Progenitor cell of endocrine pancreas (in vitro differentiated cells): ENCODE measurements around the gene SLC2A13. TPM values are rescaled to one million over a fixed set of nuclear protein-coding genes. Genes with fewer than 3 reads are reported as not detected.

Experiments used
- DNase-seq: peaks from one replicate; pipeline ENCODE4 v3.0.0; 2021; ENCODE audit warnings: low spot score; ENCODE audit not compliant: unreplicated experiment
- H3K27ac Mint-ChIP-seq: 2 replicates; pipeline ENCODE4 v1.8.0; 2021; ENCODE audit warnings: mild to moderate bottlenecking, moderate library complexity, mixed read lengths
- H3K27me3 Mint-ChIP-seq: 2 replicates; pipeline ENCODE4 v1.8.0; 2021; ENCODE audit warnings: mixed read lengths
- H3K36me3 Mint-ChIP-seq: 2 replicates; pipeline ENCODE4 v1.8.0; 2022; ENCODE audit warnings: mixed read lengths; ENCODE audit not compliant: insufficient read depth
- H3K4me1 Mint-ChIP-seq: 2 replicates; pipeline ENCODE4 v1.8.0; 2021; ENCODE audit warnings: low read depth, mixed read lengths
- H3K4me3 Mint-ChIP-seq: 2 replicates; pipeline ENCODE4 v1.8.0; 2021; ENCODE audit warnings: low read depth, mild to moderate bottlenecking, moderate library complexity, mixed read lengths
- H3K9me3 Mint-ChIP-seq: 2 replicates; pipeline ENCODE4 v1.8.0; 2021; ENCODE audit warnings: low read depth, mixed read lengths
- CTCF ChIP-seq: fragments of 200-600 bp; sonication (generic); IDR thresholded peaks from one replicate; pipeline ENCODE4 v1.5.0; 2021; ENCODE audit warnings: antibody characterized with exemption, mild to moderate bottlenecking; ENCODE audit not compliant: unreplicated experiment
- total RNA-seq: library from RNA; stranded (reverse); gene quantifications from 2 replicates; pipeline ENCODE4 v1.2.1, GENCODE V29; 2021

The SLC2A13 gene
- total RNA-seq, 1 donor from 2014 or later, result 7.4 TPM

DNA sequence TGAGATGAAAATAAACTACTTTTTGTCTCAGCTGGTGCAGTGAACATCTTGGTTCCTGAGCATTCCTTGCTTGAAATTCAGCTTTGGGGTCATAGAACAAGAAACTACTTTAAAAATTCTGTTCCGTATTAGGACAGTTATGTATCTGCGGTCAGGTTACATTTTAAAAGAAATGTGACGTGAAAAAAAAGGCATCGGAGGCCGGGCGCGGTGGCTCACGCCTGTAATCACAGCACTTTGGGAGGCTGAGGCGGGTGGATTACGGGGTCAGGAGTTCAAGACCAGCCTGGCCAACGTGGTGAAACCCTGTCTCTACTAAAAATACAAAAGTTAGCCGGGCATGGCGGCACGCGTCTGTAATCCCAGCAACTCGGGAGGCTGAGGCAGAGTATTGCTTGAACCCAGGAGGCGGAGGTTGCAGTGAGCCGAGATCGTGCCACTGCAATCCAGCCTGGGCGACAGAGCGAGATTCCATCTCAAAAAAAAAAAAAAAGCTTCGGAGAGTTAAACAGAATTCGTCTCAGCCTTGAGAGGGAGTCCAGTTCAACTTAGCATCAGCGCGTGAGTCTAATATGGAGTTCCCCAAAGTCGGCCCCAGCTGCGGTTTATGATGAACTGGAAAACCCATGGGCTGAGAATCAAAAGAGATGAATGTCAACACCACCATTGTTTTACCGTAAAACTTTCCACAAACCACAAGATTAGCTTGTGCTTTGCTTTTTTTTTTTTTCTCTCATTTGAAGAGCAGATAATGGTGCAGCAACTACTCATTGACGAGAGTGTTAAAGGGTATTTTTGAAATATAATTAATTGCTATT, 2.1 kb upstream of the SLC2A13 start:
- Mint-ChIP-seq H3K4me3 (no peak overlapping the region), H3K27ac (no peak overlapping the region), H3K36me3 (no peaks in the 10 kb centered on the region), H3K9me3 (no peaks in the 10 kb centered on the region), H3K4me1 (peaks cover 12% of the 10 kb centered on the region), H3K27me3 (peaks cover 21% of the 10 kb centered on the region)
- DNase-seq, result no peak
- peak; percentile 3 for TF ChIP-seq CTCF

DNA sequence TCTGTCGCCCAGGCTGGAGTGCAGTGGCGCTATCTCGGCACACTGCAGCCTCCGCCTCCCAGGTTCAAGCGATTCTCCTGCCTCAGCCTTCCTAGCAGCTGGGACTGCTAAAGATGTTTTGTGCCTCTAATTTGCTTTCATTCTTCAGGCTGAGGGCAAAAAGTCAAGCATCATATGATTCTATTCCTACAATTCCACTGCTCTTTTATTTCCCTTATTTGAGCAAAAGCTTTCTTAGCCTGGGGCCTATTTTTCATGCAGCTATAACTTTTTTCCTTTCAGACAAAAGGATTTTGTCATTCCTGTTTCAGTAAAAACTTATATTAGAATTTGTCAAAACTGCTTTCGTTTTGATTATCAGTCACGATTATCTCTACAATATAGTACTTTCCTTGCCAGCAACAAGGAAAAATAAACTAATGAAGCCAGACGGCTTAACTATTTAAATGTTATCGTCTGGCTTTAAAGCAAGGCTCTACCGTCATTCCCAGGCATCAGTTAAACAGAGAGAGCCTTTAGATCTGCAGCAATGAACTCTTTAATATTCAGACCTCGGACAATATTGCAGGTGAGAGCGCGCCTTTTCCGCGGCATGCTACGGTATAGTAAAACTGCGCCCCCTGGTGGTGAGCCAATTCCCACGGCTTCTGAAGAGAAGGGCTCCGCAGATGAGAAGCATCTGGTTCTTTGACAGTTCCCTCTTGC, 1.4 kb upstream of the SLC2A13 start:
- Mint-ChIP-seq H3K9me3 (no peaks in the 10 kb centered on the region), H3K27ac (no peak overlapping the region)

GRCh38 chr12:40106655-40107054, 774 bp upstream of the SLC2A13 start:
- peaks cover 13% of the 10 kb centered on the region for H3K4me1 Mint-ChIP-seq
- no peaks in the 10 kb centered on the region for H3K36me3 Mint-ChIP-seq
- H3K27ac Mint-ChIP-seq, result peak overlapping the region; percentile 64
- no peak for TF ChIP-seq CTCF
- H3K4me3 Mint-ChIP-seq, result peak overlapping the region; percentile 76
- no peak for DNase-seq
- peaks cover 21% of the 10 kb centered on the region for H3K27me3 Mint-ChIP-seq
- no peaks in the 10 kb centered on the region for H3K9me3 Mint-ChIP-seq

More for the DNA sequence above, 1.4 kb upstream of the SLC2A13 start:
- H3K4me1 Mint-ChIP-seq, result peaks cover 12% of the 10 kb centered on the region
- peak overlapping the region; percentile 76 for H3K4me3 Mint-ChIP-seq
- H3K36me3 Mint-ChIP-seq, result no peaks in the 10 kb centered on the region
- DNase-seq, result peak; percentile 70
- TF ChIP-seq CTCF, result peak; percentile 95
- H3K27me3 Mint-ChIP-seq, result peaks cover 21% of the 10 kb centered on the region

DNA sequence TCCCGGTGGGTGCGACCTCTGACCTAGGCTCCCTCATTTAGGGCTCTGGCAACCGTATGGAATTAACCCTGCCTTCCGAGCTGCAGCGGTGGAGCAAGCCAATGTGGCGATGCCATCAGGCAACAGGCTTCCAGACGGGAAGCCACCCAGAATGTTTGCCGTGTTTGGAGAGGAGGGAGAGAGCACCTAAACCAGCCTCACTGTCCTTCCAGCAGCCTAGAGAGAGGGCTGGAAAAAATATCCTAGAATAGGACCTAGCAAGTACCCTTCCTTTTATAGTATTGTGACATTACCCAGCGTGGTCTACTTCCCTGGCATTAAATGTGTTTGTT, 287 bp upstream of the SLC2A13 start:
- H3K27me3 Mint-ChIP-seq, result peaks cover 21% of the 10 kb centered on the region
- TF ChIP-seq CTCF, result no peak
- DNase-seq, result no peak
- peak overlapping the region; percentile 64 for H3K27ac Mint-ChIP-seq
- H3K9me3 Mint-ChIP-seq, result no peaks in the 10 kb centered on the region
- no peaks in the 10 kb centered on the region for H3K36me3 Mint-ChIP-seq
- peaks cover 15% of the 10 kb centered on the region for H3K4me1 Mint-ChIP-seq
- peak overlapping the region; percentile 76 for H3K4me3 Mint-ChIP-seq

DNA sequence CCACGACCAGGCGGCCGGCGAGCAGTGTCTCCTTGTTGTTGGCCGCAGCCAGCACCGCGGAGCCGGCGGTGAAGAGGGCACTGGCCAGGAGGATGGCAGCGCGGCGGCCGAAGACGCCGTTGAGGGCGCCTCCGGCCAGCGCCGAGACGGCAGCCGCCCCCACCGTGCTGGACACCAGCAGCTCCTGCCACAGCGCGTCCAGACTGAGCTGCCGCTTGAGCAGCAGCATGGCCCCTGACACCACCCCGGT, 691 bp downstream of the SLC2A13 start:
- H3K36me3 Mint-ChIP-seq, result no peaks in the 10 kb centered on the region

More for the DNA sequence above, 691 bp downstream of the SLC2A13 start:
- Mint-ChIP-seq H3K9me3 (no peaks in the 10 kb centered on the region), H3K4me3 (peak overlapping the region; percentile 78), H3K27ac (no peak overlapping the region), H3K27me3 (peaks cover 18% of the 10 kb centered on the region), H3K4me1 (peaks cover 16% of the 10 kb centered on the region)
- TF ChIP-seq CTCF, result no peak
- DNase-seq, result no peak
